CD4-positive, alpha-beta T cell treated with Interleukin-21 for 1 hour (primary cell): ENCODE measurements around the gene FTCDNL1.

Experiments used
- DNase-seq: peaks from one replicate; pipeline ENCODE4 v3.0.0-alpha.2; 2020

Gene FTCDNL1

DNA sequence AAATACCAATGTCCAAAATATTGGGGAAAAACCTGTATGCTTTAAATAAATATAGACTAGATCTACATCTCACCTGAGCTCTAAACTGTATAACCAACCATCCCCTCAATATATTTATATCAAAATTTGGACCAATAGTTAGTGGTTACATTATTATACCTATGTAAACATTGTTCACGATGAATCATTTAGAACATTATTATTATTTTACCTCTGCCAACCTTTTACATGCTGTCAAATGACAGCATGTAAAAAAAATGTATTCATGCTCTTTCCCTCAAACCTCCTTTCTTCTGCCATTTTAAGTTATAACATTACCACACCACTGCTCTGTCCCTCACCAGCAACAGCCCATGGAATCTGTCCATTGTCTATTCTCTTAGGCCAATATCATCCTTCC is 9.6 kb downstream of the FTCDNL1 start:
- DNase-seq, result no peak

GRCh38 chr2:199838399-199838798 is 12.6 kb downstream of the FTCDNL1 start:
- DNase-seq, result no peak

DNA sequence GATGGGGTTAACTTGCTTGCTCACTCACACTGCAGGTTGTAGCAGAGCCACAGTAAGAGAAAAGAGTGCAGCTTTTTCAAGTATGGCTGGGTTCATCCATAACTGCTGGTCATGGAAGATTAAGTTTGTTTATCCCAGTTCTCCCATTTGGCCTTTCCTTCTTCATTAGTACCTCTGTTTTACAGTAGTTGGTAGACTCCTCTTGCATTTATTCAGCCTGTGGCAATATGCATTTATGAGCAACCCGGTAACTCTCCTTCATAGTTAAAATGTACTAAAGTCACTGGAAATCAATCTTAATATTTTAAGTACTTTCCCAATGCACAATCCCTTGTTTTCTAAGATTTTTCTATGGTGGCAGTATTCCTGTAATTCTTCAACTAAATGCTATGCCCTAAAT is 14.0 kb downstream of the FTCDNL1 start:
- DNase-seq, result no peak

GRCh38 chr2:199833525-199833924 is 17.5 kb downstream of the FTCDNL1 start:
- no peak for DNase-seq

DNA sequence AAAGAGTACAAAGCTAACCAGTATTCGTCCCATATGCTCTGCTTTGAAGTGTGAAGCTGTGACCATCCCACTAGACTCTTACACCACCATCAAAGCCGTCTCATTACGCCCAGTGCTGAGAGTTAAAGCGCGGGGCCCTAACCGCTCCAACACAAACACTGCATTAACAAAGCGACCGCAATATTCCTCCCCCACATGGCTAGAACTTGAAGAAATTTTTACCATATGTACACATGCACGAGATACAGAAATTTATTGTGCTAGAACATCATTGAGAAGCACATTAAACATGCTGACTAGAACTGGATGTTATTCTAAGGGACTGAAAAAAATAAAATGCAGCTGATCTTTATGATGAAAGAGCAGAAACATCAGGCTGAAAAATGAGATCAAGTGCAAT is 20.5 kb downstream of the FTCDNL1 start:
- DNase-seq, result no peak

GRCh38 chr2:199829628-199830027 is 21.4 kb downstream of the FTCDNL1 start:
- no peak for DNase-seq

- DNase-seq, result no peak
Observed at GRCh38 chr2:199819746-199820145, 31.2 kb downstream of the FTCDNL1 start.

DNA sequence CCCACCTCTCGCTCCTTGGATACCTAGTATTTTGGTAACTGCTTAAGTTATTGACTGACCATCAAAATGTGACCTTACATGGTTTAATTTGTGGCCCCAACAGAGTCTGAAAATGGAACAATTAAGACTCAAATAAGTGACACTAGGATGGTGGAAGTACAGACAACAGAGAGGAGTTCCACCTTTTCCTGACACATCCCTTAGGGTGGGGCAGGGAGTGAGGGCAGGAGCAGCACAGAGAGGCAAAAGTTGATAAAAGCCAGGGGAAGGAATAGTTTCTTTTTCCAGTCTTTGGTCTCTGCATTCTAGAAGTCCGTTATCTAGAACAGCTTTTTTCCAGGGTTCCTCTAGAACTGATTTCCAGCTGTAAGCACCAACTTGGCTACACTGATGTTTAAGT is 32.2 kb downstream of the FTCDNL1 start:
- no peak for DNase-seq

DNA sequence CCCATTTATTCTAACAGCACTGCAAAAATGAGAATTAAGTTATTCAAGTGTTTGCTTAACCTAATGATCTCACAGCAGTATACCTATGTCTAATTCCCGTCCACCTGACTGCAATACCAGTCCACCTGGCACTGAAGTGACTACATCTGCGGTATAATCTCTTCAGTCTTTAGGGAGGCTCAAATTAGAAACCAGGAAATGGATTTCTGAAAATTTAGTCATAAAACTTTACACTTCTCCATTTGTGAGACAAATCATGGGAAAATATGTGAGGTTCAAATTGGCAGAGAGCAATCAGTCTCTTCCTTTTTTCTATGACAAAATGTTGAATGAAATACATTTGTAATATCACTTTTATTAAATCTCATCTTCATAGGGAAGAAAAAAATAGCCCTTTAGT is 33.0 kb downstream of the FTCDNL1 start:
- DNase-seq, result no peak

DNA sequence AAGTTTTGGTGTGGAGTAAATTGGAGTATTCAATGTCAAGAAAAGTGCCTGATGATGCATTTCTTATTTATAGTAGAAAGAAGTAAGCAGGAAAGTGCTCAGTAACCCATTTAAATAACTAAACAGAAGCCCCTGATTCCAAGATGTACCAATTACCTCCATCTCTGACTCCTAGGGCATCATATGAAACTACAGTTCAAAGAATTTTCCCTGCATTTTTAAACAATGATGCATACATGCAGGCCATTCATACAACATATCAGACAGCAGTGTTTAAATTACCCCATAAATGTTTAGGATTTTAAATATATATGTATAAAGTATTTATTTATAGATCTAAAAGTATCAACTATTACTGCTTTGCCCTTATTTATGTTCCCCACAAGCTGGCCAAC is 36.2 kb downstream of the FTCDNL1 start:
- no peak for DNase-seq

DNA sequence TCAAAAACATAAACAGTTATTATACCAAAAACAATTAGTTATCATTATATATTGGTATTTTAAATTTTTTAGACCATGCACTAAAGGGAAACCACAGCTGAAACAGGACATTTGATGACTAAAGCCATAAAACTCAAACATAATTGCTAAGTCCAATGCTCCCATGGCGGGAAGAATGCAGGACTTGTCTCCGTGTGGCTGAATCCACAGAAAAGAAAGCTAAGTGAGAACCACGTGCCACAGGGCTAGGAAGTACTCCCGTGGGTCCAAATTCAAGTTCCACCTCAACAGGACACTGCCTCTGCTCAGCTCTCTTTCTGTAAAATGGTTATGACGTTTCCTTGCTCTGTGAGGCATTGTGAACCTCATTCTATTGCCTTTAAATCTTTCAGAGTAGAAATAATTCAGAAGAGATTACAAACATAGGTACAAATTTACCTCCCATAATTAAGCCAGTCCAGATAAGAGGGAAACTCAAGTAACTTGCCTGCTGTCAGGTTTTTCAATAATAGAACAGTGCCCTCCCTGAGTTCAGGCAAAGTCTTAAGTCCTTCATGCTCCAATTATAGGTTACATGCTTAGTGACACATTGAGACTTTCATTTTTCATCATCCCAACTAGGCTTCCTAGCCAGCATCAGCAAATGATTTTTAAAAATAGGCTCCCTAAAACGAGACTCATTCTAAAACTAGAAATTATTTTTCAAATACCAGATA is 36.7 kb downstream of the FTCDNL1 start:
- DNase-seq, result no peak

GRCh38 chr2:199812493-199812892 is 38.5 kb downstream of the FTCDNL1 start:
- no peak for DNase-seq

DNA sequence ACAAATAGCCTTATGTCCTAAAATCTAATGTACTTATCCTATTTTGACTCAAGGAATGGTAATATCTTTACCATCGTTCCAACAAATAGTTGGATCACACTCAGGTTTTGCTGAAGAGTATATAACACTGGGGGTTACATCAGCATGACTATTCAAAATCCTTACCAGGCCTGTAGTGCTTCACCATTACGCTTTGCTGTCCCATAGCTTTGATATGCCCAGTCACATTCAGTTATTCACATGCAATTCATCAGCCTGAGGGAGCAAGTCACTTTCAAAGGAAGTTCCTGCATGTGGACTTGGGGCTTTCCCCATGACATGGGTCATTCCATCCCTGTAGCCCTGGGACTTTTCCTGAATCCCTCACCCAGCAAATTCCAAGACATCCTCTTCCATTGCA is 39.6 kb downstream of the FTCDNL1 start:
- DNase-seq, result no peak

DNA sequence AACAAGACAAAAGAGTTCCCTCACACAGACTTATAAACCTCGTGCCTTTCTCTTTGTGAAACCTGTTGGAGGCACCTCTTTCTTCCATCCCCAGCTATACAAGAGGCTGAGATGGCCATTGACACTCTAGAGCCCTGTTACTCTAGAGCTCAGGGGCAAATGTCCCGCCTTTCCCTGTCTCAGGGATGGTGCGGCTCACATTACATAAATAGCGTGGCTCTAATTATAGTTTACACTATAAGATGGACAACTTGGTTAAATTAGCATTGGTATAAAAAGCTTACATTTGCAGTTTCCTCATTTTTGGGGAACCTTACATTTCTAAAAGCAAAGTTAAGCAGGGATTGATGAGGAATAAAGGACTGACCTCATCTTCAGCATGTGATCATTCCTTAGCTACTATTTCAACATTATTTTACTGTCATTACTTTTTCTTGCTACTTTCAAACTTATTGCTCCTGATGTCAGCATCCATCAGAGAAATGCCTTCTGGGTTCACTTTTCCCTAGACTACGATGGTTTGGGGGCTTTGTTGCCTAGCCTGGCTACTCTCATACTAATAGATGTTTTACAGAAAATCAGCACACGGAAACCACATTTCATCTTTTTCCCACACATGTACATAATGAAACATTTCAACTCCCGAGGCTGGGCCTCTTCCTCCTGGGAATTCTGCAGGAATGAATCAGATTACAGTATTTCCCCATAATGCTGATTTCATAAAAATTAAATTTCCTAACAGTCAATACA is 40.4 kb downstream of the FTCDNL1 start:
- DNase-seq, result no peak

DNA sequence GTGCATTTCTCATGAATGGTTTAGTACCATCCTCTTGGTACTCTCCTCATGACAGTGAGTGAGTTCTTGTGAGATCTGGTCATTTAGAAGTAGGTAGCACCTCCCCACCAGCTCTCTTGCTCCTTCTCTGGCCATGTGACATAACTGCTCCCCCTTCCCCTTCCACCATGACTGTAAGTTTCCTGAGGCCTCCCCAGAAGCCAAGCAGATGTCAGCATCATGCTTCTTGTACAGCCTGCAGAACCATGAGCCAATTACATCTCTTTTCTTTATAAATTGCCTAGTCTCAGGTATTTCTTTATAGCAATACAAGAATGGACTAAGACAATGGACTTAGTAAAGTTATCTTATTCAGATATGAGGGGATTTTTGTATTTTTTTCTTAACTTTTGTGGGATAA is 43.0 kb downstream of the FTCDNL1 start:
- no peak for DNase-seq

GRCh38 chr2:199806179-199806578 is 44.8 kb downstream of the FTCDNL1 start:
- DNase-seq, result no peak

- no peak for DNase-seq
Observed at GRCh38 chr2:199804831-199805230, 46.2 kb downstream of the FTCDNL1 start.

GRCh38 chr2:199798831-199799580 is 52.0 kb downstream of the FTCDNL1 start:
- no peak for DNase-seq

DNA sequence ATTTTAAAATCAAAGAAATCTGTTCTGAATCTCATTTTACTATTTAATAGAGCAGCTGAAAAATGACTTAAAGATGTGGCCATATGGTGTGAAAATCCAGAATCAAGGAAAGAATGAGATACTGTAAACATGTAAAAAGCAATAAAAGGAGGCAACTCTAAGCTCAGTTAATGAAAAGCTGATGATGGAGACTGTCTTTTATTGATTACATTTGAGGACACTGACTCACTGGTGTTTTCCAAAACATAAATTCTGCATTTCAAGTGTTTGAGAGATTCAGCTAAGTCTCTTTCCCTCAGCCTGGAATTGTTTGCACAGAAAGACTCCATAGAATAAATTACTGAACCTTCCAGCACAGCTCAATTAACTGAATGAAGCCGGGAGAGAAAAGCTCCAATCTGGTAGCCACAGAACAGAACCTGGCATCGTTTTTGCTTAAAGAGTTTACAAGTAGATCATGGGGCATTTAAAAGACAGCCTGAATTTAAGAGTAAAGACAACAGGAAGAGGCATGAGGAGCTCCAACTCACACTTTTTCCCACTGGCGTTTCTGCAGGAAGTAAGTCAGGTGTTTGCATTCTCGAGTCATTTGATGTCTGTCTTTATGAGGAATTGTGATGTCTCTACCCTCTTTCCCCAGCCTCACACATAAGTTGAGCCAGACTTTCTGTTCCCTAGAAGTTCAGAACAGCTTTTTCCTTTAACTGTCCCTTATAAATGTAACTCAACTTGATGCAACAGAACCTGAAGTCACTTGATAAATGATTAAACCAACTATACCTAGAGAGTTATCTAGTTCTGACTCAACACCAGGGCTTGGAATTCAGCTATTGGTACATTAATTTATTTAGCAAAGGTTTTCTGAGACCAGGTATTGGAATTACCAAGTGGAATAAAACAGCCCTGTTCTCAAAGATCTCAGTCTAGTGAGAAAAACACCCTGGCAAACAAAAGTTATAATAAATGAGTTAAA is 53.3 kb downstream of the FTCDNL1 start:
- no peak for DNase-seq

DNA sequence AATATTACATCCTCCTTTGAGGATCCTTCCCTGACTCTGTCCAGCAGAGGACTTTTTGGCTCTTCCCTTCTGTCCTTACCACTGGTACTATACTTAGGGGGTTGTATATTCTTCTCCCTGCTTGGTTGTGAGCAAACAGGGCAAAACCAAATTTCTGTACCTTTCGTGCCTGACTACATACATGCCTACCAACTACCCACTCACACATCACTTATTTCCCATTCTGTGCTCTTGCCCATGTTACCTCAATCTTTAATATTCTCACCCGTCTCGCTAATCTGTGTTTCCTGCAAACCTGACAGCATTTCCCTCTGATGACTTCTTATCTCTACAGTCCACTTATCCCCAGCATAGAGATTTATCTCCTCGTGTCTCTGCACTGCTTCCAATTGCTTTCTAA is 58.6 kb downstream of the FTCDNL1 start:
- DNase-seq, result no peak

- no peak for DNase-seq
Observed at GRCh38 chr2:199791326-199791725, 59.7 kb downstream of the FTCDNL1 start.

GRCh38 chr2:199784512-199784911 is 66.5 kb downstream of the FTCDNL1 start:
- no peak for DNase-seq

DNA sequence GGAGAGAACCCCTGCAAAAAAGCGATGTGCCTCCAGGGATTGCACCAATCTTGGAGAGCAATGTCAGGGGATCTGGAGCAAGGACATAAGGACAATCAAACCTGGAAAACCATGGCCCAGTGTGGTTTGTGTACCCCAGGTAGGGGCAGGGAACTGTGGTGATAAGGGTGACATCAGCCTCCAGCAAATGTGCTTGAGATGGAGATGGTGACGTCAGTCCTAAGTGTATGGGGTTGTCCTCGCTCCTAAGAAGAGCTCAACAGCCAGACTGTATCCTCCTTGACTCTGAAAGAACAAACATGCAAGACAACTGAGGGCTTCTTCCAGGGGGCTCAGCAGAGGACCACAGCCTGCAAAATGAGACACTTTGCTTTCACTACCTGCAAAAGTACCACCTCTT is 71.4 kb downstream of the FTCDNL1 start:
- DNase-seq, result no peak
